RWPE1 (cell line): ENCODE results near the gene GSK3A.

Experiments
- CTCF ChIA-PET: fragments of 350-600 bp; sonication (Branson Sonifier 250); formaldehyde crosslinking; extraction: SDS; loops from one replicate; lab custom pipeline; 2021; lab: Yijun Ruan, JAX
- POLR2A ChIA-PET: fragments of 400-600 bp; formaldehyde crosslinking; extraction: SDS; loops from one replicate; lab custom pipeline; 2020; ENCODE audit warnings: antibody characterized with exemption; ENCODE audit not compliant: low non-redundant PET; lab: Yijun Ruan, JAX
- DNase-seq: peaks from one replicate; pipeline ENCODE4 v3.0.0; 2012; ENCODE audit warnings: low spot score
- H3K27ac ChIP-seq: fragments of 450-650 bp; 2 replicates; pipeline ENCODE4 v1.5.1; 2017
- TF ChIP-seq, protein P1 (sequence below): fragments of 450-650 bp; conservative IDR thresholded peaks from 2 replicates; pipeline ENCODE4 v1.5.1; 2017; ENCODE audit warnings: low read depth, mild to moderate bottlenecking

GSK3A gene

DNA sequence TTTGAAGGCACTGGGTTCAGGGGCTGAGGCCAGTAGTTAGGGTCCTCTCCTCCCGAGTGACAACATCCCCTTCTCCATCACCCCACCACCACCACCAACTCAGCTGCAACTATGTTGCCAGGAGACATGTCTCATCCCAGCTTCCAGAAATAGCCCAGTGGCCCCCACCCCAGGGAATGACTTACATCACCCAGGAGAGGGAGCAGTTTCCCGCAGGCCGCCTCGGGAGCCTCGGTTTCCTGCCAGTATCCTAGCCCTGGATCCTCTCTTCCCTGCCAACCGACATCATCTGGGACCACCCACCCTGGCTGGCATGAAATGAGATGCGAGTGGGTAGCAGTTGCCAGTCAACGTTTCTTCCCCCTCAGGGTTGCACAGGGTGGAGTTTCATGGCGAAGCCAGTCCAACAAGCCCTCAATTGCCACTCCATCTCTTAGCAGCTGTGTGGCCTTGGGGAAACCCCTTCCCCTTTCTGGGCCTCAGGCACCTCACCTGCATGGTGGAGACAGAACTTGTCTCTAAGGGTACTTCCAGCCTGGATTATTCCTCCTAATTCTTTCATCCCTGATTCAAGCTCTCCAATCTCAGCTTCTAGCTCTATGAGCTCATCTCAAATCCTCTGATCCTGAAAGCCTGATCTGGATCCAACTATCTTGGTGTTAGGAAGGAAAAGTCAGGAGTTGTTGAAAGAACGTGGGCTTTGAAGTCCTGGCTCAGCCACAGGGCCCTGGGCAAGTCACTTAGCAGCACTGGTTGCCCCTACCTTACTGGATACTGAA, 3.9 kb upstream of the GSK3A start:
- CTCF ChIA-PET, result interaction anchor here (0.6 to 3.6 kb wide), 11 partner anchors 20 to 192 kb away, joined by 3 to 15 read pairs (median 3); no protein-coding TSS in a partner anchor
- DNase-seq, result peak; percentile 82
- TF ChIP-seq, protein P1, sequence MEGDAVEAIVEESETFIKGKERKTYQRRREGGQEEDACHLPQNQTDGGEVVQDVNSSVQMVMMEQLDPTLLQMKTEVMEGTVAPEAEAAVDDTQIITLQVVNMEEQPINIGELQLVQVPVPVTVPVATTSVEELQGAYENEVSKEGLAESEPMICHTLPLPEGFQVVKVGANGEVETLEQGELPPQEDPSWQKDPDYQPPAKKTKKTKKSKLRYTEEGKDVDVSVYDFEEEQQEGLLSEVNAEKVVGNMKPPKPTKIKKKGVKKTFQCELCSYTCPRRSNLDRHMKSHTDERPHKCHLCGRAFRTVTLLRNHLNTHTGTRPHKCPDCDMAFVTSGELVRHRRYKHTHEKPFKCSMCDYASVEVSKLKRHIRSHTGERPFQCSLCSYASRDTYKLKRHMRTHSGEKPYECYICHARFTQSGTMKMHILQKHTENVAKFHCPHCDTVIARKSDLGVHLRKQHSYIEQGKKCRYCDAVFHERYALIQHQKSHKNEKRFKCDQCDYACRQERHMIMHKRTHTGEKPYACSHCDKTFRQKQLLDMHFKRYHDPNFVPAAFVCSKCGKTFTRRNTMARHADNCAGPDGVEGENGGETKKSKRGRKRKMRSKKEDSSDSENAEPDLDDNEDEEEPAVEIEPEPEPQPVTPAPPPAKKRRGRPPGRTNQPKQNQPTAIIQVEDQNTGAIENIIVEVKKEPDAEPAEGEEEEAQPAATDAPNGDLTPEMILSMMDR, result no peak; the same call in 1 of the 2 replicates
- POLR2A ChIA-PET, result interaction anchor here (1.5 kb wide), 1 partner anchor 34 kb away, joined by 5 read pairs; no protein-coding TSS in a partner anchor
- peak overlapping the region; percentile 98 for H3K27ac ChIP-seq

DNA sequence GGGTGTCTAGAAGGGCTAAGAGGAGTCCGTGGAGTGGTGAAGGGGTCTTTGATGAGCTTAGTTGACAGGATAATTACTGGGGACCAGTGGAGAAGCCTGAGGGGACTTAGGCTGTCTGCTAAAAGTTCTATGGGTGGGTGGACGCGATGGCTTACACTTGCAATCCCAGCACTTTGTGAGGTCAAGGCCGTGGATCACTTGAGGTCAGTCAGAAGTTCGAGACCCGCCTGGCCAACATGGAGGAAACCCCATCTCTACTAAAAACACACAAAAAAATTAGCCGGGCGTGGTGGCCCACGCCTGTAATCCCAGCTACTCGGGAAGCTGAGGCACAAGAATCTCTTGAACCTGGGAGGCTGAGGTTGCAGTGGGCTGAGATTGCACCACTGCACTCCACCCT, 2.8 kb upstream of the GSK3A start:
- DNase-seq, result no peak
- ChIA-PET POLR2A (no interaction called here), CTCF (interaction anchor here (0.6 to 1.6 kb wide), 2 partner anchors 46 to 113 kb away, joined by 3 to 7 read pairs; partner anchors contain the start of gene POU2F2)
- H3K27ac ChIP-seq, result peak overlapping the region; percentile 98
- TF ChIP-seq, protein P1, result no peak

DNA sequence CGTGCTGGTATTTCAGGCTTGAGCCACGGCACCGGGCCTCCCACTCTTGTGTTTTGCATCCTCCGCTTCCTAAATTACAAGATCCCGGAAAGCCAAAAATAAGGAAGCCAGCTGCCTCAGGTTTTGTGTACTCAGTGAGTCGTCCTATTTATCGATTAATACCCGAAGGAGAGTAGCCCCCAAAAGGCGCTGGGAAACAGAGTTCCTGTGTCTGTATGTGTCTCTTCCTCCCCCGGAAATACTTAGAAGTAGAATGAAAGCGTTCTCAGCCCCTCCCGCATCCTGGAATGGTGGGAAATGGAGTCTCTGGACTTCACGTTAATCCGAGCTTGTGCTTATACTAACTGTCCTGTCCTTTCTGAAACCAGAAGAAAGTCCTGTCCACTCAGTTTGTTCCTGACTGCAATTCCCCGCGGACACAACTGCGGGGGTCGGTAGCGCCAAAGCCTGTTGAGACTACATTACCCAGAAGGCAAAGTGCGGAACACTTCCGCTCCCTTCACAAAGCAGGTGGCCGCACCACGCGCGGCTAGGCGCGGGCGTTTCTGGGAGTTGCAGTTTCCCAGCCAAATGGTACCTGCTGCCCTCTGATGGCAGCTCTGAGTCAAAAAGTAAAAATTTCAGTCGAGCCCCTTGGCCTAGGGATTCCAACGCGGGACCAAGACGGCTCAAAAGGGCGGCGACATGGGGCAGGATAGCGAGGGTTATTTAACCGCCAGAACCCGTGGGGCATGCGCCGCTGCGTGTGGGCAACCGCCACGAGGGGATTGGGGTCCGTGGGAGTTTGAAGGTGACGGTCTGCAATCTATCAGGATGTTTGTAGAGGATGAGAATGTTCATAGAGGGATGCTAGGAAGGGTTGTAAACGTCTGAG, 2.2 kb upstream of the GSK3A start:
- POLR2A ChIA-PET, result interaction anchor here (0.6 to 1.0 kb wide), 2 partner anchors 11 to 169 kb away, joined by 3 read pairs; partner anchors contain the start of gene ZNF574
- TF ChIP-seq, protein P1, result peak; percentile 73

DNA sequence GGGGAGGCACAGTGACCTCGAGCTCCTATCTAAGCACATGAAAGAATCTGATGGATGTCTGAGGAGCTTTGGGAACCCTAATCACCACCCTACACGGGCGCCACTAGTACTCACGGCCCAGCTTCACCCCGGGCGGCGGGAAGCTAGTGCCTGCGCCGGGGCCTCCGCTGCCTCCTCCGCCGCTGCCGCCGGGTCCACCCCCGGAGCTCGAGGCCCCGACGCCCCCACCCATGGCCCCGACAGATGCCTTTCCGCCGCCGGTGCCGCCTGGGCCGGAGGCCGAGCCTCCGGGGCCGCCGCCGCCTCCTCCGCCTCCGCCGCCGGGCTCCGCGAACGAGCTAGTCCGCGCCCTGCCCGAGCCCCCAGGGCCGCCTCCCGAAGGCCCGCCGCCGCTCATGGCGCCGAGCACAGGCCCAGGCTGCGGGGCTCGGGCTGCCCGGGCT, 312 bp downstream of the GSK3A start:
- ChIA-PET POLR2A (no interaction called here), CTCF (interaction anchor here (1.1 kb wide), 1 partner anchor 110 kb away, joined by 6 read pairs; the partner anchor contains the start of gene POU2F2)
- DNase-seq, result no peak
- H3K27ac ChIP-seq, result peak overlapping the region; percentile 98
- TF ChIP-seq, protein P1, result no peak

More for the DNA sequence above, 2.2 kb upstream of the GSK3A start:
- CTCF ChIA-PET, result interaction anchor here (0.6 to 2.0 kb wide), 8 partner anchors 35 to 1185 kb away, joined by 3 to 12 read pairs (median 4); partner anchors contain the start of gene POU2F2
- H3K27ac ChIP-seq, result peak overlapping the region; percentile 98
- peak; percentile 73 for DNase-seq

DNA sequence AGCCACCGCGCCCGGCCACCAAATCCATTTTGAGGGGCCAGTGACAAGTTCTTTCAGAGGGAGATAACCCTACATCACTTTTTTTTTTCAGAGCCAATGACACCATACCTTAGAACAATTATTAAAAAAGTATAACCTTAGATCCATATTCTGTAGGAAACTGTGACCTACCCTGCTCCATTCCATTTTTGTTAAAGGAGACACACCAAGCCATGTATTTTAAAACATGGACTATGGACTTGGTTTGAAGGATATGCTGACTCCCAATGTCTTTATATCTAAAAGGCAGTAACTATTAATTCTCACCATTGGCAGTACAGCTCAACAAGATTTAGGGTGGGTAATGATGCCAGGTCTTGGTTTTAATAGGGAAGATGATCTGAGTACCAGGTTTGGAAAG, 1.1 kb downstream of the GSK3A start:
- POLR2A ChIA-PET, result no interaction called here

More for the DNA sequence above, 1.1 kb downstream of the GSK3A start:
- CTCF ChIA-PET, result no interaction called here
- TF ChIP-seq, protein P1, result no peak
- DNase-seq, result no peak
- no peak overlapping the region for H3K27ac ChIP-seq
